HepG2 (cell line): ENCODE data around the gene CTSA. TPM values are rescaled to one million over a fixed set of nuclear protein-coding genes. Genes with fewer than 3 reads are reported as not detected.

ENCODE experiments used
- ATAD3A ChIP-seq: sonication (generic); formaldehyde crosslinking; IDR thresholded peaks from 2 replicates; pipeline ENCODE4 v1.4.0; 2020; ENCODE audit warnings: missing genetic modification reagents
- DNMT3B ChIP-seq: conservative IDR thresholded peaks from 2 replicates; pipeline ENCODE4 v1.6.1; 2016; ENCODE audit warnings: missing biosample characterization, control low read depth
- GATAD2A ChIP-seq: IDR thresholded peaks from 2 replicates; pipeline ENCODE4 v1.6.1; 2016
- KAT2B ChIP-seq: fragments of 150-350 bp; IDR thresholded peaks from 2 replicates; pipeline ENCODE4 v1.6.1; 2014; ENCODE audit warnings: low read depth, low read length, borderline replicate concordance
- KDM5B ChIP-seq: sonication (generic); formaldehyde crosslinking; IDR thresholded peaks from 2 replicates; pipeline ENCODE4 v1.4.0; 2020; ENCODE audit warnings: missing genetic modification reagents, mild to moderate bottlenecking, borderline replicate concordance
- MXI1 ChIP-seq: IDR thresholded peaks from 3 replicates; pipeline ENCODE4 v1.6.1; 2012; ENCODE audit warnings: low read depth, low read length, inconsistent platforms, borderline replicate concordance
- PHF20 ChIP-seq: sonication (generic); formaldehyde crosslinking; IDR thresholded peaks from 2 replicates; pipeline ENCODE4 v1.5.0; 2020; ENCODE audit warnings: mild to moderate bottlenecking, missing genetic modification reagents
- PITX1 ChIP-seq: sonication (generic); formaldehyde crosslinking; IDR thresholded peaks from 2 replicates; pipeline ENCODE4 v1.5.1; 2020; ENCODE audit warnings: mild to moderate bottlenecking, missing genetic modification reagents
- RCOR2 ChIP-seq: IDR thresholded peaks from 2 replicates; pipeline ENCODE4 v1.6.1; 2016; ENCODE audit warnings: missing biosample characterization, missing genetic modification reagents
- TEAD3 ChIP-seq: optimal IDR thresholded peaks from 2 replicates; pipeline ENCODE3; 2016; ENCODE audit warnings: borderline replicate concordance
- TP53 ChIP-seq: sonication (generic); formaldehyde crosslinking; conservative IDR thresholded peaks from 2 replicates; pipeline ENCODE4 v1.4.0; 2020; ENCODE audit warnings: missing genetic modification reagents
- ZFAT ChIP-seq: sonication (generic); formaldehyde crosslinking; conservative IDR thresholded peaks from 2 replicates; pipeline ENCODE4 v1.8.1; 2023; ENCODE audit warnings: missing genetic modification reagents, inconsistent platforms
- ZNF234 ChIP-seq: sonication (generic); formaldehyde crosslinking; conservative IDR thresholded peaks from 2 replicates; pipeline ENCODE4 v1.5.1; 2020; ENCODE audit warnings: mild to moderate bottlenecking, missing genetic modification reagents
- ZNF546 ChIP-seq: sonication (generic); formaldehyde crosslinking; conservative IDR thresholded peaks from 2 replicates; pipeline ENCODE4 v1.8.1; 2023; ENCODE audit warnings: mild to moderate bottlenecking, missing genetic modification reagents
- ZNF569 ChIP-seq: sonication (generic); formaldehyde crosslinking; IDR thresholded peaks from 2 replicates; pipeline ENCODE4 v1.5.0; 2020; ENCODE audit warnings: mild to moderate bottlenecking, missing genetic modification reagents, moderate library complexity, borderline replicate concordance
- ZNF614 ChIP-seq: IDR thresholded peaks from 2 replicates; pipeline ENCODE4 v1.6.1; 2018; ENCODE audit warnings: missing biosample characterization, missing genetic modification reagents, inconsistent platforms, borderline replicate concordance
- ZNF644 ChIP-seq: IDR thresholded peaks from 2 replicates; pipeline ENCODE4 v1.6.1; 2016; ENCODE audit warnings: low read depth
- ZNF720 ChIP-seq: sonication (generic); formaldehyde crosslinking; IDR thresholded peaks from 2 replicates; pipeline ENCODE4 v1.4.0; 2020; ENCODE audit warnings: missing genetic modification reagents
- ZNF724P ChIP-seq: sonication (generic); formaldehyde crosslinking; IDR thresholded peaks from 2 replicates; pipeline ENCODE4 v1.8.0; 2022; ENCODE audit warnings: missing genetic modification reagents, borderline replicate concordance
- ZNF839 ChIP-seq: sonication (generic); formaldehyde crosslinking; IDR thresholded peaks from 2 replicates; pipeline ENCODE4 v1.4.0; 2020; ENCODE audit warnings: missing genetic modification reagents, mild to moderate bottlenecking, borderline replicate concordance
- ZSCAN30 ChIP-seq: sonication (generic); formaldehyde crosslinking; IDR thresholded peaks from 2 replicates; pipeline ENCODE4 v1.5.0; 2020; ENCODE audit warnings: mild to moderate bottlenecking, missing genetic modification reagents
- ZZZ3 ChIP-seq: sonication (generic); formaldehyde crosslinking; IDR thresholded peaks from 2 replicates; pipeline ENCODE4 v1.4.0; 2020; ENCODE audit warnings: missing genetic modification reagents, mild to moderate bottlenecking, borderline replicate concordance
- polyA plus RNA-seq, 8 experiments: library from polyadenylated mRNA; depleted of rRNA in 3 of 8; stranded (reverse) in 7 of 8; unstranded in 1 of 8; fragments of >200 nt; fragmentation: Illumina TruSeq in 4 of 8; extraction: Trizol in 4 of 8; gene quantifications; 2 replicates each; pipeline versions ENCODE4 v1.2.1 to v1.2.3, GENCODE V29; 2011 to 2016; ENCODE audit warnings: low read depth in 4 of 8, missing spikeins in 1 of 8, mixed read lengths in 1 of 8; ENCODE audit not compliant: insufficient read depth in 1 of 8
- total RNA-seq, 5 experiments: library from RNA; depleted of rRNA; stranded (reverse); fragments of >200 nt; fragmentation: Illumina TruSeq; extraction: Trizol; gene quantifications; 2 replicates each; pipeline ENCODE4 v1.2.3, GENCODE V29; 2016; ENCODE audit warnings: low read depth in 1 of 5
- TF ChIP-seq, protein P1 (sequence below): sonication (generic); formaldehyde crosslinking; conservative IDR thresholded peaks from 2 replicates; pipeline ENCODE4 v1.8.0; 2022; ENCODE audit warnings: missing genetic modification reagents
- TF ChIP-seq, protein P2 (sequence below): sonication (generic); formaldehyde crosslinking; conservative IDR thresholded peaks from 2 replicates; pipeline ENCODE4 v1.4.0; 2020; ENCODE audit warnings: missing genetic modification reagents
- TF ChIP-seq, protein P3 (sequence below): IDR thresholded peaks from 2 replicates; pipeline ENCODE4 v1.6.1; 2016; ENCODE audit warnings: mild to moderate bottlenecking
- TF ChIP-seq, protein P4 (sequence below): sonication (generic); formaldehyde crosslinking; IDR thresholded peaks from 2 replicates; pipeline ENCODE4 v1.8.0; 2022; ENCODE audit warnings: missing genetic modification reagents, low read depth, mild to moderate bottlenecking, borderline replicate concordance

Gene CTSA
- total and polyA plus RNA-seq, 2 of the 13 experiments (the other 11 are each of a cell fraction or from before 2014, with no cell fraction given): 202 to 231 TPM

DNA sequence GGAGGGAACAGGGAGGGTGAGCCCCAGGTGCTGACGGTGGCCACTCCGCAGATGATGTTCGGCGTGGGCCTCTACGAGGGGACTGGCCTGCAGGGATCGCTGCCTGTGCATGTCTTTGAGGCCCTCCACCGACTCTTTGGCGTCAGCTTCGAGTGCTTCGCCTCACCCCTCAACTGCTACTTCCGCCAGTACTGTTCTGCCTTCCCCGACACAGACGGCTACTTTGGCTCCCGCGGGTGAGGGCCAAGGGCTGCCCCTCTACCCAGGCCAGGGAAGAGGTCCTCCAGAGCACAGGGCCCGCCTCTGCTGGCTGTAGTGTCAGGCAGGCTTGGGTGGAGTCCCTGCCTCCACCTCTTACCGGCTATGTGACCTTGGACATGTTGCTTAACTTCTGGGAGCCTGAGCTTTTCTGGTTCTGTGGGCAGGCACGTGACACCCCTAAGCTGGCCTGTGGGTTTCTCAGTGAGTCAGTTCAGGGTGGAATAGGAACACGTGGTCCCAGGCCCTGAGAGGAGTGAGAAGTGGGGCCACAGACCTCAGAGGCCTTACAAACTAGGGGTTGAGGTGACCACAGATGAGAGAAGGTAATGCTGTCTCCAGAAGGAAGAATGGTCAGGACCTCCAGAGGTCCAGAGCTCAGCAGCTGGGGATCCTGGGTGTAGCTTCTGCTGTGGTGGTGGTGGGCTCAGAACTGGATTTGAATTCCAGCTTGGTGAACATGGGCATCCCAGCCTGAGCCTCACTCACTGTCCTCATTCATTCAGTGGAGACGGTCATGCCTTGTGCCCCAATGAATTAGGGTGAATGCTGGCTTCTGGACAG, 55.2 kb downstream of the CTSA start (continued):
- TF ChIP-seq, protein P1, sequence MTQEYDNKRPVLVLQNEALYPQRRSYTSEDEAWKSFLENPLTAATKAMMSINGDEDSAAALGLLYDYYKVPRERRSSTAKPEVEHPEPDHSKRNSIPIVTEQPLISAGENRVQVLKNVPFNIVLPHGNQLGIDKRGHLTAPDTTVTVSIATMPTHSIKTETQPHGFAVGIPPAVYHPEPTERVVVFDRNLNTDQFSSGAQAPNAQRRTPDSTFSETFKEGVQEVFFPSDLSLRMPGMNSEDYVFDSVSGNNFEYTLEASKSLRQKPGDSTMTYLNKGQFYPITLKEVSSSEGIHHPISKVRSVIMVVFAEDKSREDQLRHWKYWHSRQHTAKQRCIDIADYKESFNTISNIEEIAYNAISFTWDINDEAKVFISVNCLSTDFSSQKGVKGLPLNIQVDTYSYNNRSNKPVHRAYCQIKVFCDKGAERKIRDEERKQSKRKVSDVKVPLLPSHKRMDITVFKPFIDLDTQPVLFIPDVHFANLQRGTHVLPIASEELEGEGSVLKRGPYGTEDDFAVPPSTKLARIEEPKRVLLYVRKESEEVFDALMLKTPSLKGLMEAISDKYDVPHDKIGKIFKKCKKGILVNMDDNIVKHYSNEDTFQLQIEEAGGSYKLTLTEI: no peak
- TF ChIP-seq ZNF546: no peak
- TF ChIP-seq KDM5B (CRISPR knock-in tag): peak; percentile 90
- TF ChIP-seq ZSCAN30 (CRISPR knock-in tag): no peak
- no peak; the same call in 1 of the 2 replicates for TF ChIP-seq ZZZ3
- TF ChIP-seq ZNF644 (CRISPR knock-in tag): peak; percentile 73
- no peak for TF ChIP-seq ZNF234 (CRISPR knock-in tag)
- TF ChIP-seq KAT2B: no peak
- no peak for TF ChIP-seq ZNF839 (CRISPR knock-in tag)
- TF ChIP-seq ZFAT (CRISPR knock-in tag): no peak
- peak; percentile 51 for TF ChIP-seq PITX1 (CRISPR knock-in tag)
- TF ChIP-seq DNMT3B (CRISPR knock-in tag): peak; percentile 99
- peak; percentile 90; the same call in 1 of the 2 replicates for TF ChIP-seq ZNF614 (CRISPR knock-in tag)
- TF ChIP-seq ZNF720 (CRISPR knock-in tag): no peak; the same call in 1 of the 2 replicates
- TF ChIP-seq TP53 (CRISPR knock-in tag): 0 out of 2 replicates have a peak, but pooled peaks have one; percentile 63
- TF ChIP-seq, protein P2, sequence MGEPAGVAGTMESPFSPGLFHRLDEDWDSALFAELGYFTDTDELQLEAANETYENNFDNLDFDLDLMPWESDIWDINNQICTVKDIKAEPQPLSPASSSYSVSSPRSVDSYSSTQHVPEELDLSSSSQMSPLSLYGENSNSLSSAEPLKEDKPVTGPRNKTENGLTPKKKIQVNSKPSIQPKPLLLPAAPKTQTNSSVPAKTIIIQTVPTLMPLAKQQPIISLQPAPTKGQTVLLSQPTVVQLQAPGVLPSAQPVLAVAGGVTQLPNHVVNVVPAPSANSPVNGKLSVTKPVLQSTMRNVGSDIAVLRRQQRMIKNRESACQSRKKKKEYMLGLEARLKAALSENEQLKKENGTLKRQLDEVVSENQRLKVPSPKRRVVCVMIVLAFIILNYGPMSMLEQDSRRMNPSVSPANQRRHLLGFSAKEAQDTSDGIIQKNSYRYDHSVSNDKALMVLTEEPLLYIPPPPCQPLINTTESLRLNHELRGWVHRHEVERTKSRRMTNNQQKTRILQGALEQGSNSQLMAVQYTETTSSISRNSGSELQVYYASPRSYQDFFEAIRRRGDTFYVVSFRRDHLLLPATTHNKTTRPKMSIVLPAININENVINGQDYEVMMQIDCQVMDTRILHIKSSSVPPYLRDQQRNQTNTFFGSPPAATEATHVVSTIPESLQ (CRISPR knock-in tag): 0 out of 2 replicates have a peak, but pooled peaks have one; percentile 85
- peak; percentile 77 for TF ChIP-seq TEAD3 (CRISPR knock-in tag)
- TF ChIP-seq PHF20: peak; percentile 72
- TF ChIP-seq ZNF724P (CRISPR knock-in tag): no peak; the same call in 1 of the 2 replicates
- peak; percentile 80; the same call in 1 of the 2 replicates for TF ChIP-seq RCOR2 (CRISPR knock-in tag)
- TF ChIP-seq, protein P3, sequence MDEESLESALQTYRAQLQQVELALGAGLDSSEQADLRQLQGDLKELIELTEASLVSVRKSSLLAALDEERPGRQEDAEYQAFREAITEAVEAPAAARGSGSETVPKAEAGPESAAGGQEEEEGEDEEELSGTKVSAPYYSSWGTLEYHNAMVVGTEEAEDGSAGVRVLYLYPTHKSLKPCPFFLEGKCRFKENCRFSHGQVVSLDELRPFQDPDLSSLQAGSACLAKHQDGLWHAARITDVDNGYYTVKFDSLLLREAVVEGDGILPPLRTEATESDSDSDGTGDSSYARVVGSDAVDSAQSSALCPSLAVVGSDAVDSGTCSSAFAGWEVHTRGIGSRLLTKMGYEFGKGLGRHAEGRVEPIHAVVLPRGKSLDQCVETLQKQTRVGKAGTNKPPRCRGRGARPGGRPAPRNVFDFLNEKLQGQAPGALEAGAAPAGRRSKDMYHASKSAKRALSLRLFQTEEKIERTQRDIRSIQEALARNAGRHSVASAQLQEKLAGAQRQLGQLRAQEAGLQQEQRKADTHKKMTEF (CRISPR knock-in tag): peak; percentile 98
- peak; percentile 96; the same call in 2 of the 3 replicates for TF ChIP-seq MXI1
- no peak for TF ChIP-seq ATAD3A (CRISPR knock-in tag)
- peak; percentile 99 for TF ChIP-seq GATAD2A
- TF ChIP-seq ZNF569 (CRISPR knock-in tag): no peak
- TF ChIP-seq, protein P4, sequence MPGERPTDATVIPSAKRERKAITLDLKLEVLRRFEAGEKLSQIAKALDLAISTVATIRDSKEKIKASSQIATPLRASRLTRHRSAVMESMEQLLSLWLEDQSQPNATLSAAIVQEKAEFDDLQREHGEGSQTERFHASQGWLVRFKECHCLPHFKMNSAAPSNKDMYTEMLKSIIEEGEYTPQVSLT: no peak
